Adrenal gland (tissue), 12 donors: ENCODE data around the gene PIWIL4. TPM values are rescaled to one million over a fixed set of nuclear protein-coding genes. Genes with fewer than 3 reads are reported as not detected.

Experiments
- DNase-seq, 7 donors: peaks; one replicate each; pipeline ENCODE4 v3.0.0-alpha.2; 2019 to 2020
- H3K27ac ChIP-seq, 5 donors: fragments of 200-600 bp; sonication (generic) in 4 of 5; 1 replicate in 3 of 5; 2 replicates in 2 of 5; pipeline versions ENCODE4 v1.5.1 to v1.8.0; 2016 to 2020; ENCODE audit warnings: mild to moderate bottlenecking in 1 of 5
- H3K27me3 ChIP-seq: fragments of 200-600 bp; 2 replicates; pipeline ENCODE4 v1.8.0; 2021
- H3K36me3 ChIP-seq, 2 donors: fragments of 200-600 bp; replicated peaks in 1 of 2; 1 replicate in 1 of 2; 2 replicates in 1 of 2; pipeline versions ENCODE4 v1.5.1 to v1.8.0; 2018 to 2022
- H3K4me1 ChIP-seq, 2 donors: fragments of 200-600 bp; replicated peaks in 1 of 2; 1 replicate in 1 of 2; 2 replicates in 1 of 2; pipeline versions ENCODE4 v1.5.1 to v1.8.0; 2018 to 2021
- H3K4me3 ChIP-seq, 4 donors: fragments of 200-600 bp; sonication (generic) in 3 of 4; one replicate each; pipeline ENCODE4 v1.5.1; 2016 to 2018
- H3K9me3 ChIP-seq, 3 donors: fragments of 200-600 bp; sonication (generic) in 1 of 3; replicated peaks in 1 of 3; 1 replicate in 2 of 3; 2 replicates in 1 of 3; pipeline versions ENCODE4 v1.5.1 to v1.8.0; 2016 to 2021
- POLR2A ChIP-seq, 2 donors: fragments of 450-650 bp; IDR thresholded peaks; one replicate each; pipeline ENCODE4 v1.6.1; 2017; ENCODE audit warnings: antibody characterized with exemption in 2 of 2, mild to moderate bottlenecking in 2 of 2, moderate library complexity in 1 of 2
- WGBS, 4 donors: extraction: QIAGEN DNeasy Blood & Tissue Kit in 2 of 4; methylation state at CpG; one replicate each; pipeline versions ENCODE4 v1.1.5 to v1.1.7; 2013 to 2017; 5-methylcytosine and 5-hydroxymethylcytosine counted together
- intact Hi-C, 2 donors: fragments of 100-400 bp; cut with DNase I; formaldehyde crosslinking; loops; one replicate each; pipeline versions ENCODE4 v1.14.1 to v1.15.0; 2022 to 2023
- polyA plus RNA-seq, 3 donors: library from polyadenylated mRNA; stranded (reverse); fragments of 200-250 nt in 2 of 3; fragments of 350-450 nt in 1 of 3; fragmentation: Illumina TruSeq in 1 of 3; extraction: RNeasy Lipid Tissue Mini Kit (QIAGEN cat#74804) in 1 of 3; gene quantifications; one replicate each; pipeline ENCODE4 v1.2.3, GENCODE V29; 2013 to 2014
- total RNA-seq, 9 donors: library from RNA; depleted of rRNA in 4 of 9; stranded (reverse); fragments of >200 nt in 4 of 9; fragments of 120-200 nt in 1 of 9; fragmentation: NEBNext Ultra II Directional in 1 of 9; extraction: Animal tissue kit (Norgen Biotek cat#: 25700) in 1 of 9; gene quantifications; one replicate each; pipeline versions ENCODE4 v1.1.0 to v1.2.4, GENCODE V29; 2013 to 2023
- TF ChIP-seq, protein P1 (sequence below), 6 experiments: fragments of 450-650 bp in 4 of 6; fragments of 200-600 bp in 2 of 6; sonication (generic) in 1 of 6; IDR thresholded peaks; 1 replicate in 5 of 6; 2 replicates in 1 of 6; pipeline versions ENCODE4 v1.5.1 to v1.8.0; 2016 to 2021; ENCODE audit warnings: antibody characterized with exemption in 6 of 6, mild to moderate bottlenecking in 2 of 6, moderate library complexity in 1 of 6
- donor health status: healthy with polysubstance abuse.
- donor health status: Bipolar disorder and iron deficiency.
- donor health status: DM: yes; HTN: yes; CAD: no.
- donor health status: DM: no; HTN: no; CAD: no.
- donor health status: DM: no; HTN: no; CAD: no.
- donor health status: DM: yes; HTN: yes; CAD: no.

Gene PIWIL4
- total and polyA plus RNA-seq, 12 donors = 0.12 to 3.0 (median 1.6) TPM

DNA sequence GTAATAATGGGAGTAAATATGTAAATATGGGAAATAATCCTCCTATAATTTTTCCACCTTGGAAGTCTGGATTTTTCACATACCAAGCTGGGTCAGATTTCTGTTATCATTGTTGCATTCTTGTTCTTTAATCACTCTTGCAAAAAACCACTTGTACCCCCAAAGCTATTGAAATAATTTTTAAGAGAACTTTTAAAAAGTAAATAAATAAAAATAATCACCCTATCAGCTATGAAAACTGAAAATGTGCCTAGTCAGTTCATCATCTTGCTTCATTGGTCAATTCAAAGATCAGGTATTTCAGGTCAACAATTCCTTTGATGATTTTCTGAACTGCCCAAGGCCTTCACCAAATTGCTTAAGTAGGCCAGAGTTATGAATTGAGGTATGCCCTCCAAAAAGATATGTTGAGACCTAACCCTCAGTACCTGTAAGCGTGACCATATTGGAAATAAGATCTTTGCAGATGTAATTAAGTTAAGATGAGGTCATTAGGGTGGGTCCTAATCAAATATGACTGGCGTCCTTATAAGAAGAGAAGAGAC lies 95.8 kb downstream of the PIWIL4 start:
- no peak for TF ChIP-seq POLR2A (IDR thresholded peaks at IDR 0.05)
- TF ChIP-seq, protein P1, sequence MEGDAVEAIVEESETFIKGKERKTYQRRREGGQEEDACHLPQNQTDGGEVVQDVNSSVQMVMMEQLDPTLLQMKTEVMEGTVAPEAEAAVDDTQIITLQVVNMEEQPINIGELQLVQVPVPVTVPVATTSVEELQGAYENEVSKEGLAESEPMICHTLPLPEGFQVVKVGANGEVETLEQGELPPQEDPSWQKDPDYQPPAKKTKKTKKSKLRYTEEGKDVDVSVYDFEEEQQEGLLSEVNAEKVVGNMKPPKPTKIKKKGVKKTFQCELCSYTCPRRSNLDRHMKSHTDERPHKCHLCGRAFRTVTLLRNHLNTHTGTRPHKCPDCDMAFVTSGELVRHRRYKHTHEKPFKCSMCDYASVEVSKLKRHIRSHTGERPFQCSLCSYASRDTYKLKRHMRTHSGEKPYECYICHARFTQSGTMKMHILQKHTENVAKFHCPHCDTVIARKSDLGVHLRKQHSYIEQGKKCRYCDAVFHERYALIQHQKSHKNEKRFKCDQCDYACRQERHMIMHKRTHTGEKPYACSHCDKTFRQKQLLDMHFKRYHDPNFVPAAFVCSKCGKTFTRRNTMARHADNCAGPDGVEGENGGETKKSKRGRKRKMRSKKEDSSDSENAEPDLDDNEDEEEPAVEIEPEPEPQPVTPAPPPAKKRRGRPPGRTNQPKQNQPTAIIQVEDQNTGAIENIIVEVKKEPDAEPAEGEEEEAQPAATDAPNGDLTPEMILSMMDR (IDR thresholded peaks at IDR 0.05) = no peak
- Histone ChIP-seq H3K36me3 (no peaks in the 10 kb centered on the region), H3K27ac (no peak overlapping the region), H3K4me1 (no peaks in the 10 kb centered on the region), H3K27me3 (no peaks in the 10 kb centered on the region), H3K9me3 (no peaks in the 10 kb centered on the region), H3K4me3 (no peak overlapping the region)
- DNase-seq = no peak
- intact Hi-C loops = no loop called here
- 90 to 91% (median 90%) methylated on average over 2 of the region's 2 CpGs for whole genome bisulfite sequencing, 4 donors

DNA sequence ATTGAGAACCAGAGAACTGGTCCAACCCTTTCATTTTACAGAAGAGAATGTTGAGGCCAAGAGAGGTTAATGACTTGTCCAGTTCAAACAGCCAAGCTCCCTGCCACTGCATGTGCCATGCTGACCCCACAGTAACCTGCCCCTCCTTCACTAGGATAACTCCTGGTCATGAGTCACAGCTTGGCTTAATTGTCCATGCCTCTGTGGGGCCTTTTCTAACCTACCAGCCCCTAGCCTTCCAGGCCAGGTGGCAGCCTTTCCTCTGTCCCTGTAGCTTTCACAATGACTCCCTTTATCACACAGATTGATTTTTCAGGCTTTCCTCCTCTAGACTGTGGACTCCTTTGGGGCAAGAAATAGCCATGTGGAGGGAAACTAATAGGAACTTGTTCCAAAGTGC lies 97.2 kb downstream of the PIWIL4 start:
- intact Hi-C loops = no loop called here
- DNase-seq = no peak

DNA sequence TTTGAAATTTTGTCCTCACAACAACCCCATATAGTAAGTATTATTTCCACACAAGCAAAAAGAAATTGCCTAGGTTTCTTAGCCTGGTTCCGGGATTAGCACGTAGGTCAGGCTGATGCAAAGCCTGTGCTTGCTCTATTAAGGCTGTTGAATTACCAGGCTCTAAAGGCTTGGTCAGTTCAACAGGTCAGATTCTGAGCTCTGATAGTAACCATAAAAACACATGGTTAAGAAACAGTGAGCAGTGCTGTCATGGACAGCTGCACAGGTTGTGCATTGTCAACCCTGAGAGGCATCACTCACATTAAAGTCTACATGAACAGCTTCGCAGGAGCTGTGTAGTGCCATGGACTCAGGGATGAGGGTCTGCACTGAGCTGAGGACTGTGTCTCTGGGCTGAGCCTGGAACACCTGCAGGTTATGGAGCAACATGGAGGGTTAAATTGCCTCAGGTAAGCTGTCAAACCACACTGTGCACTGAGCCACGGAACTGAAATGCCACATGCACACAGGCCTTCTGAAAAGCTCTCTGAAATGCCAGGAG lies 98.0 kb downstream of the PIWIL4 start:
- Histone ChIP-seq H3K27me3 (no peaks in the 10 kb centered on the region), H3K27ac (no peak overlapping the region), H3K4me1 (no peaks in the 10 kb centered on the region), H3K4me3 (no peak overlapping the region), H3K36me3 (no peaks in the 10 kb centered on the region), H3K9me3 (no peaks in the 10 kb centered on the region)
- intact Hi-C loops = no loop called here
- no peak for DNase-seq
- TF ChIP-seq, protein P1 (IDR thresholded peaks at IDR 0.05) = no peak
- TF ChIP-seq POLR2A (IDR thresholded peaks at IDR 0.05) = no peak
- 56 to 92% (median 77%) methylated on average over 4 of the region's 4 CpGs for WGBS, 4 donors

More for the DNA sequence above, 97.2 kb downstream of the PIWIL4 start:
- Histone ChIP-seq H3K4me1 (no peaks in the 10 kb centered on the region), H3K27me3 (no peaks in the 10 kb centered on the region), H3K27ac (no peak overlapping the region), H3K4me3 (no peak overlapping the region), H3K9me3 (no peaks in the 10 kb centered on the region), H3K36me3 (no peaks in the 10 kb centered on the region)
- TF ChIP-seq POLR2A (IDR thresholded peaks at IDR 0.05) = no peak
- TF ChIP-seq, protein P1 (IDR thresholded peaks at IDR 0.05) = no peak

DNA sequence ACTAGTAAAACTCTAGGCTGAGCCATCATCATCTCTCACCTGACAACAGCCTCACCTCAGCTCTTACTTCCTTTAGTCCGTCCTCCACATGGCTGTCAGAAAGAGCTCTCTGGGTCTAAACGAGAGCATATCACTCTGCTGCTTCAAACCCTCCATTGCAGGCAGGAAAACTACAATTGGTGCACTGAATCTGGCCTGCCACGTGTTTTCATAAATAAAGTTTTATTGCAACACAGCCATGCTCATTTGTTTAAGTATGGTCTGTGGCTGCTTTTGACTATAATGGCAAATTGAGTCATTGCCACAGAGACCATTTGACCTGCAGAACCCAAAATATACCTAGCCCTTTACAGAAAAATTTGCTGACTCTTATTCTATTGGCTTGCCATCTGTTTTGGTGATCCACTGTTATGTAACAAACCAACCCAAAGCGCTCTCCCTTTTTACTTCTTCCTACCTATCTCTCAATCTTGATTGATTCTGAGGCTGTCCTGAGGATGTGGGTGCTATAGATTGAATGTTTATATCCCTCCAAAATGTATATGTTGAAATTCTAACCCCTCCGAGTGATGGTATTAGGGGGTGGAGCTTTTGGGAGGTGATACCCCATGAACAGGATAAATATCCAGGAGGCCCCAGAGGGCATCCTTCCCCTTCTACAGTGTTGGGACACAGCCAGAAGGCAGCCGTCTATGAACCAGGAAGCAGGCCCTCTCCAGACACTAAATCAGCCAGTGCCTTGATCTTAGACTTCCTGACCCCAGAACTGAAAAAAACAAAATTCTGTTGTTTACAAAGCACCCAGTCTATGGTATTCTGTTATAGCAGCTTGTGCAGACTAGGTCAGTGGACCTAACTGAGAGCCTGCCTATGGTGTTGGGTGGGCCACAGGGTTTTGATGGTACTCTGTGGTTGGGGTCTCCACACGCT lies 99.9 kb downstream of the PIWIL4 start:
- DNase-seq = peak in 2 of 7 donors; percentile 5 to 18
- no peak overlapping the region for H3K27ac ChIP-seq
- TF ChIP-seq, protein P1 (IDR thresholded peaks at IDR 0.05) = no peak
- no peak for TF ChIP-seq POLR2A (IDR thresholded peaks at IDR 0.05)
- H3K27me3 ChIP-seq = no peaks in the 10 kb centered on the region
- H3K4me3 ChIP-seq = no peak overlapping the region
- H3K4me1 ChIP-seq = no peaks in the 10 kb centered on the region
- H3K36me3 ChIP-seq = no peaks in the 10 kb centered on the region
- 74 to 86% (median 78%) methylated on average over 6 to 7 of the region's 7 CpGs for WGBS, 4 donors
- H3K9me3 ChIP-seq = no peaks in the 10 kb centered on the region
- intact Hi-C loops = no loop called here
